Tibial nerve (tissue), 4 donors: ENCODE results near the gene FLYWCH1. TPM values are rescaled to one million over a fixed set of nuclear protein-coding genes. Genes with fewer than 3 reads are reported as not detected.

ENCODE experiments used
- DNase-seq, 2 donors: peaks; one replicate each; pipeline ENCODE4 v3.0.0-alpha.2; 2019; ENCODE audit warnings: low spot score in 2 of 2
- H3K27ac ChIP-seq, 4 donors: fragments of 200-600 bp; sonication (generic) in 3 of 4; one replicate each; pipeline ENCODE4 v1.5.1; 2017 to 2019; ENCODE audit warnings: mild to moderate bottlenecking in 1 of 4
- H3K27me3 ChIP-seq, 2 donors: fragments of 200-600 bp; sonication (generic) in 1 of 2; one replicate each; pipeline versions ENCODE4 v1.5.1 to v1.6.0; 2017 to 2019
- H3K36me3 ChIP-seq, 3 donors: fragments of 200-600 bp; sonication (generic); one replicate each; pipeline ENCODE4 v1.5.1; 2018 to 2019
- H3K4me1 ChIP-seq, 4 donors: fragments of 200-600 bp; sonication (generic) in 3 of 4; one replicate each; pipeline ENCODE4 v1.5.1; 2017 to 2019
- H3K4me3 ChIP-seq, 4 donors: fragments of 200-600 bp; sonication (generic) in 3 of 4; one replicate each; pipeline ENCODE4 v1.5.1; 2017 to 2019; ENCODE audit warnings: mild to moderate bottlenecking in 1 of 4, moderate library complexity in 1 of 4
- H3K9me3 ChIP-seq, 4 donors: fragments of 200-600 bp; sonication (generic) in 3 of 4; one replicate each; pipeline ENCODE4 v1.5.1; 2017 to 2019
- CTCF ChIP-seq, 5 experiments: fragments of 200-600 bp in 3 of 5; fragments of 450-650 bp in 2 of 5; sonication (generic) in 3 of 5; IDR thresholded peaks; one replicate each; pipeline ENCODE4 v1.5.1; 2016 to 2019; ENCODE audit warnings: antibody characterized with exemption in 5 of 5, mild to moderate bottlenecking in 3 of 5, moderate library complexity in 2 of 5
- EP300 ChIP-seq, 2 donors: sonication (generic); formaldehyde crosslinking; IDR thresholded peaks; one replicate each; pipeline ENCODE4 v1.6.1; 2017; ENCODE audit warnings: antibody characterized with exemption in 2 of 2, mild to moderate bottlenecking in 1 of 2
- POLR2A ChIP-seq, 2 donors: fragments of 450-650 bp; IDR thresholded peaks; one replicate each; pipeline ENCODE4 v1.6.1; 2017; ENCODE audit warnings: antibody characterized with exemption in 2 of 2, mild to moderate bottlenecking in 2 of 2, moderate library complexity in 2 of 2
- WGBS, 2 donors: methylation state at CpG; one replicate each; pipeline ENCODE4 v1.1.5; 2018; 5-methylcytosine and 5-hydroxymethylcytosine counted together
- total RNA-seq, 4 donors: library from RNA; depleted of rRNA; stranded (reverse); fragments of >200 nt; gene quantifications; one replicate each; pipeline ENCODE4 v1.1.0, GENCODE V29; 2016

Gene FLYWCH1
- total RNA-seq, 4 donors from 2014 or later = 65.1 to 74.9 (median 68.7) TPM

GRCh38 chr16:2956579-2956956, 44.8 kb downstream of the FLYWCH1 start:
- Histone ChIP-seq H3K4me3 (no peak overlapping the region), H3K27ac (no peak overlapping the region), H3K9me3 (no peaks in the 10 kb centered on the region), H3K27me3 (peaks cover 0 to 76% of the 10 kb centered on the region in 2 donors), H3K36me3 (no peaks in the 10 kb centered on the region), H3K4me1 (peaks cover 0 to 2% (median 0%) of the 10 kb centered on the region in 4 donors)
- TF ChIP-seq POLR2A (IDR thresholded peaks at IDR 0.05) = no peak
- no peak for TF ChIP-seq CTCF (IDR thresholded peaks at IDR 0.05)
- no peak for TF ChIP-seq EP300 (IDR thresholded peaks at IDR 0.05)
- no peak for DNase-seq
- 79 to 80% methylated on average over 11 of the region's 11 CpGs for WGBS, 2 donors

DNA sequence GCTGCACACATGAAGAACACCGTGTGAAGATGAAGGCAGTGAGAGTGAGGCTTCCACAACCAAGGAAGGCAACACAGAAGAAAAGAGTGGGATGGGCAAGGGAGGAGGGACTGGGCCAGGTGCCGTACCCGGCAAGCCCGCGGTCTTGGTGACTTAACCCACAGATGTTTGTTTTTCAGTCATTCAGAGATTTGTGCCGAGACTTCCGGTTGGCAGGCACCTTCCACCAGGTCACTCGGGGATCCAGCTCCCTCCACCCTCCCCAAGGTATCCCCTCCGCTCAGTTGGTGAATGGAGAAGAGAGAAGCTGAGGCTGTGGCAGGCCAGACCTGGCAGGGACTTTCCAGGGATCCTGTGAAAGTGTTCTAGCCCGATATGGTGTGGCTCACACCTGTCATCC, 47.5 kb downstream of the FLYWCH1 start:
- peaks cover 2 to 99% of the 10 kb centered on the region in 2 donors for H3K27me3 ChIP-seq
- no peak overlapping the region for H3K4me3 ChIP-seq
- peaks cover 0 to 29% (median 11%) of the 10 kb centered on the region in 4 donors for H3K4me1 ChIP-seq
- H3K36me3 ChIP-seq = no peaks in the 10 kb centered on the region
- WGBS, 2 donors = 55 to 73% methylated on average over 10 of the region's 10 CpGs
- no peaks in the 10 kb centered on the region for H3K9me3 ChIP-seq
- TF ChIP-seq CTCF (IDR thresholded peaks at IDR 0.05) (no peak), EP300 (IDR thresholded peaks at IDR 0.05) (no peak), POLR2A (IDR thresholded peaks at IDR 0.05) (no peak)
- no peak for DNase-seq
- H3K27ac ChIP-seq = no peak overlapping the region

DNA sequence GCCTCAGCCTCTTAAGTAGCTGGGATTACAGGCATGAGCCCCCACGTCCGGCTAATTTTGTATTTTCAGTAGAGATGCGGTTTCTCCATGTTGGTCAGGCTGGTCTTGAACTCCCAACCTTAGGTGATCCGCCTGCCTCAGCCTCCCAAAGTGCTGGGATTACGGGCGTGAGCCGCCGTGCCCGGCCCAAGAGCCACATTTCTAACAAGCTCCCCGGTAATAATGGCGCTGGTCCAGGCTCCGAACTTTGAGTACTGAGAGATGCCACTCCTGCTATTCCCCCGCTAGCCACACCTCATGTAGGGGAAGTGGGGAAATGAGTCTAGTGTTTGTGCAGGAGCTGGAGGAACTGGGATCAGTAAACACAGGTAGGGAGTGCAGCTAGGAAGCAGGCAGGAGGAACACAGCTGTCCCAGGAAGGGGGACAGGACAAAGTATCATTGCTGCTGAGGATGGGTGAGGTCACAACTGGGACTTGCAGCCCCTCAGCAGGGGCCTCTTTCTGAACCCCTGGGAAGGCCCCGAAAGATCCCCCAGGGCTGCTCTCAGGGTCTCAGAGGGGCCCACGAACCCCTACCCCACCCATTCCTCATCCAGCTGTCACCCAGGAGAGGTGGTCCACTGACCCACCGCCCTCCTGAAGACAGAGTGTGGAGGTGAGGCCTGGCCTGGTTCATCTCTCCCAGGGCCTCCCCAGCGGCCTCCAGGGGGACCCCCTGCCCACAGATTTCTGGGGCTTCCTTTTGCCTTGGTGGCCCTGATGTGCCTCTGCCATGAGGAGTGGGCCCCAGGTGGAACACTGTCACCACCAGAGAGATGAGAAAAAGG, 48.7 kb downstream of the FLYWCH1 start:
- Histone ChIP-seq H3K27ac (no peak overlapping the region), H3K27me3 (peaks cover 2 to 99% of the 10 kb centered on the region in 2 donors), H3K4me3 (no peak overlapping the region), H3K36me3 (no peaks in the 10 kb centered on the region), H3K4me1 (peaks cover 0 to 40% (median 22%) of the 10 kb centered on the region in 4 donors), H3K9me3 (no peaks in the 10 kb centered on the region)
- no peak for DNase-seq
- TF ChIP-seq EP300 (IDR thresholded peaks at IDR 0.05) (no peak), POLR2A (IDR thresholded peaks at IDR 0.05) (no peak), CTCF (IDR thresholded peaks at IDR 0.05) (no peak)
- 74 to 83% methylated on average over 14 to 16 of the region's 17 CpGs for WGBS, 2 donors

DNA sequence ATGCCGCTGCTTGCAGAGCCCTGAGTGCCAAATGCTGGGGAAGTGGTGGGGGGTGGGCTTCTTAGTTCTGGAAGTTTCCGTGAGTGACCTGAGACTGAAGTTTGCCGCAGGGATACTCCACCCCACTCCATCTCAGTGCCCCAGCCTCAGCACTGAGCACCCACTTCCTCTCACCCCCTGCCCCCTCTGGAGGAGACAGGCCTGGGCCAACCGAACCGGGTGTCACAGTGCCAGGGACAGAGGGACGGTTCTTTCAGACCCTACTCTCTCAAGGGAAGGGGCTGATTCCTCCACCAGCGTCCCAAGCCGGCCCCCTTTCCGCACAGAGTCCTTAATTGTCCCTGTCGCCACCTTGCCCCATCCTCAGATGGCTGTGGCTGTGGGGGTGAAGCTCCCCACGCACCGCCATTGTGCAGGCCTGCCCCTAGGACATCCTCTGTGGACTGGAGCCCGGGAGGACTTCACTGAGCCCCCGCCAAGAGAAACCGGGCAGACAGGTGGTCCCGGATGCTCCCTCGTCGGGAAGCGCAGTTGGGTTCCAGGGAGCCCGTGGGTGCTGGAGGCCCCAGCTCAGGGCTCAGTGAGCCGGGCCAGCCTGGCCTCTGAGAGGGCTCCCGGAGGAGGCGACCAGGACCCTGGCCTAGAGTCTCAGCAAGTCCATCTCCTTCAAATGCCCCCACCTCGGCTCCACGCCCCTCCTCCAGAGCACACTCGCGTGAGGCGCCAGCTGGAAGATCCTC, 50.8 kb downstream of the FLYWCH1 start:
- peaks cover 2 to 97% of the 10 kb centered on the region in 2 donors for H3K27me3 ChIP-seq
- TF ChIP-seq EP300 (IDR thresholded peaks at IDR 0.05) = no peak
- no peak for TF ChIP-seq POLR2A (IDR thresholded peaks at IDR 0.05)
- no peak for TF ChIP-seq CTCF (IDR thresholded peaks at IDR 0.05)
- peaks cover 0 to 55% (median 27%) of the 10 kb centered on the region in 4 donors for H3K4me1 ChIP-seq
- no peak overlapping the region for H3K27ac ChIP-seq
- WGBS, 2 donors = 14 to 30% methylated on average over 13 to 17 of the region's 28 CpGs
- H3K4me3 ChIP-seq = no peak overlapping the region
- DNase-seq = no peak
- H3K9me3 ChIP-seq = no peaks in the 10 kb centered on the region
- H3K36me3 ChIP-seq = no peaks in the 10 kb centered on the region
